ENCODE measurements around the gene CTNS.

The CTNS gene

GRCh38 chr17:3603119-3603869, 33.3 kb upstream of the CTNS start:
- Histone ChIP-seq H3K9me3 (ENCODE audit: control insufficient read depth, low read length) (no peaks in the 10 kb centered on the region), H3K4me1 (no peaks in the 10 kb centered on the region), H3K4me2 (ENCODE audit: low read length) (no peak overlapping the region), H2AFZ (no peak overlapping the region), H3K27ac (no peak overlapping the region), H3K4me3 (ENCODE audit: low read depth, low read length) (no peak overlapping the region), H3K79me2 (no peaks in the 10 kb centered on the region), H3K36me3 (ENCODE audit: control insufficient read depth, insufficient read depth, low read length) (no peaks in the 10 kb centered on the region), H3K9ac (no peak overlapping the region), H3K27me3 (ENCODE audit: control insufficient read depth, insufficient read depth, low read length) (no peaks in the 10 kb centered on the region)
- no peak for TF ChIP-seq CTCF (IDR thresholded peaks at IDR 0.05)

- Histone ChIP-seq H3K4me3 (ENCODE audit: low read depth, low read length) (no peak overlapping the region), H3K4me2 (ENCODE audit: low read length) (no peak overlapping the region), H2AFZ (no peak overlapping the region), H3K9me3 (ENCODE audit: control insufficient read depth, low read length) (no peaks in the 10 kb centered on the region), H3K27me3 (ENCODE audit: control insufficient read depth, insufficient read depth, low read length) (no peaks in the 10 kb centered on the region), H3K79me2 (no peaks in the 10 kb centered on the region), H3K27ac (no peak overlapping the region), H3K36me3 (ENCODE audit: control insufficient read depth, insufficient read depth, low read length) (no peaks in the 10 kb centered on the region), H3K4me1 (no peaks in the 10 kb centered on the region), H3K9ac (no peak overlapping the region)
- no peak for TF ChIP-seq CTCF (IDR thresholded peaks at IDR 0.05)
Measured at GRCh38 chr17:3603870-3604259, 32.7 kb upstream of the CTNS start.

- no peak overlapping the region for H3K9ac ChIP-seq
- no peak for TF ChIP-seq CTCF (IDR thresholded peaks at IDR 0.05)
- H3K27ac ChIP-seq: no peak overlapping the region
- H3K9me3 ChIP-seq (ENCODE audit: control insufficient read depth, low read length): no peaks in the 10 kb centered on the region
- no peaks in the 10 kb centered on the region for H3K27me3 ChIP-seq (ENCODE audit: control insufficient read depth, insufficient read depth, low read length)
- H3K4me2 ChIP-seq (ENCODE audit: low read length): no peak overlapping the region
- H3K36me3 ChIP-seq (ENCODE audit: control insufficient read depth, insufficient read depth, low read length): no peaks in the 10 kb centered on the region
- H3K4me1 ChIP-seq: no peaks in the 10 kb centered on the region
- no peak overlapping the region for H2AFZ ChIP-seq
- no peaks in the 10 kb centered on the region for H3K79me2 ChIP-seq
- H3K4me3 ChIP-seq (ENCODE audit: low read depth, low read length): no peak overlapping the region
Measured at GRCh38 chr17:3609689-3610088, 26.9 kb upstream of the CTNS start.

GRCh38 chr17:3610523-3610922, 26.0 kb upstream of the CTNS start:
- TF ChIP-seq CTCF (IDR thresholded peaks at IDR 0.05): no peak
- Histone ChIP-seq H3K9ac (no peak overlapping the region), H3K27me3 (ENCODE audit: control insufficient read depth, insufficient read depth, low read length) (no peaks in the 10 kb centered on the region), H3K27ac (no peak overlapping the region), H2AFZ (no peak overlapping the region), H3K4me1 (no peaks in the 10 kb centered on the region), H3K36me3 (ENCODE audit: control insufficient read depth, insufficient read depth, low read length) (no peaks in the 10 kb centered on the region), H3K4me3 (ENCODE audit: low read depth, low read length) (no peak overlapping the region), H3K9me3 (ENCODE audit: control insufficient read depth, low read length) (no peaks in the 10 kb centered on the region), H3K4me2 (ENCODE audit: low read length) (no peak overlapping the region), H3K79me2 (no peaks in the 10 kb centered on the region)

- Histone ChIP-seq H3K27me3 (ENCODE audit: control insufficient read depth, insufficient read depth, low read length) (no peaks in the 10 kb centered on the region), H3K9me3 (ENCODE audit: control insufficient read depth, low read length) (no peaks in the 10 kb centered on the region), H2AFZ (no peak overlapping the region), H3K27ac (no peak overlapping the region), H3K36me3 (ENCODE audit: control insufficient read depth, insufficient read depth, low read length) (no peaks in the 10 kb centered on the region), H3K4me3 (ENCODE audit: low read depth, low read length) (no peak overlapping the region), H3K79me2 (no peaks in the 10 kb centered on the region), H3K4me1 (no peaks in the 10 kb centered on the region), H3K9ac (no peak overlapping the region), H3K4me2 (ENCODE audit: low read length) (no peak overlapping the region)
- no peak for TF ChIP-seq CTCF (IDR thresholded peaks at IDR 0.05)
Measured at GRCh38 chr17:3613124-3613523, 23.4 kb upstream of the CTNS start.

All from parathyroid adenoma (tissue), 2 donors.